Small intestine (tissue), 7 donors: Measurements from ENCODE around the gene HOPX. TPM values are rescaled to one million over a fixed set of nuclear protein-coding genes. Genes with fewer than 3 reads are reported as not detected.
"Not testable (repeated sequence)": the region's sequence is repeated elsewhere in the genome, so short reads cannot be mapped to it uniquely, and the experiment has no call there.

ENCODE experiments used
- DNase-seq, 2 donors: peaks; one replicate each; pipeline versions ENCODE4 v3.0.0 to v3.0.0-alpha.2; 2013
- FAIRE-seq: peaks from 2 replicates; lab custom pipeline; 2012; peaks lifted over from hg19 to GRCh38; lab: Jason Lieb, UNC
- H3K27ac ChIP-seq, 3 donors: one replicate each; pipeline ENCODE4 v1.5.1; 2013; ENCODE audit warnings: low read length in 2 of 3, mild to moderate bottlenecking in 2 of 3, control low read depth in 1 of 3, inconsistent platforms in 1 of 3, low read depth in 1 of 3, moderate library complexity in 1 of 3
- H3K27me3 ChIP-seq, 3 donors: one replicate each; pipeline ENCODE4 v1.6.1; 2013; ENCODE audit warnings: low read length in 3 of 3, inconsistent platforms in 1 of 3; ENCODE audit not compliant: control insufficient read depth in 3 of 3, insufficient read depth in 3 of 3
- H3K36me3 ChIP-seq, 3 donors: one replicate each; pipeline ENCODE4 v1.6.1; 2013; ENCODE audit warnings: low read length in 3 of 3, inconsistent platforms in 1 of 3, low read depth in 1 of 3, mild to moderate bottlenecking in 1 of 3, moderate library complexity in 1 of 3; ENCODE audit not compliant: control insufficient read depth in 3 of 3, insufficient read depth in 2 of 3
- H3K4me1 ChIP-seq, 3 donors: one replicate each; pipeline ENCODE4 v1.6.1; 2013; ENCODE audit warnings: low read length in 2 of 3, inconsistent platforms in 1 of 3, low read depth in 1 of 3, mild to moderate bottlenecking in 1 of 3, moderate library complexity in 1 of 3; ENCODE audit not compliant: control insufficient read depth in 3 of 3, insufficient read depth in 2 of 3
- H3K4me3 ChIP-seq, 3 donors: one replicate each; pipeline ENCODE4 v1.5.1; 2013; ENCODE audit warnings: low read length in 3 of 3, control low read depth in 1 of 3, inconsistent platforms in 1 of 3, low read depth in 1 of 3, mild to moderate bottlenecking in 1 of 3, moderate library complexity in 1 of 3
- H3K9me3 ChIP-seq, 2 donors: one replicate each; pipeline ENCODE4 v1.6.1; 2013; ENCODE audit warnings: low read depth in 1 of 2, low read length in 1 of 2; ENCODE audit not compliant: control insufficient read depth in 2 of 2, insufficient read depth in 1 of 2
- WGBS, 3 donors: extraction: QIAGEN DNeasy Blood & Tissue Kit; methylation state at CpG; one replicate each; pipeline ENCODE4 v1.1.7; 2013; 5-methylcytosine and 5-hydroxymethylcytosine counted together
- polyA plus RNA-seq, 4 donors: library from polyadenylated mRNA; stranded (reverse) in 3 of 4; unstranded in 1 of 4; fragments of 200-250 nt in 3 of 4; fragments of 120-200 nt in 1 of 4; gene quantifications; one replicate each; pipeline versions ENCODE4 v1.2.1 to v1.2.3, GENCODE V29; 2013
- donor health status: healthy with polysubstance abuse.
- donor health status: control.
- donor health status: control.
- donor health status: Bipolar disorder and iron deficiency.
- donor health status: healthy.

The HOPX gene
- polyA plus RNA-seq, 4 donors, result 8.6 to 146 (median 47.4) TPM

DNA sequence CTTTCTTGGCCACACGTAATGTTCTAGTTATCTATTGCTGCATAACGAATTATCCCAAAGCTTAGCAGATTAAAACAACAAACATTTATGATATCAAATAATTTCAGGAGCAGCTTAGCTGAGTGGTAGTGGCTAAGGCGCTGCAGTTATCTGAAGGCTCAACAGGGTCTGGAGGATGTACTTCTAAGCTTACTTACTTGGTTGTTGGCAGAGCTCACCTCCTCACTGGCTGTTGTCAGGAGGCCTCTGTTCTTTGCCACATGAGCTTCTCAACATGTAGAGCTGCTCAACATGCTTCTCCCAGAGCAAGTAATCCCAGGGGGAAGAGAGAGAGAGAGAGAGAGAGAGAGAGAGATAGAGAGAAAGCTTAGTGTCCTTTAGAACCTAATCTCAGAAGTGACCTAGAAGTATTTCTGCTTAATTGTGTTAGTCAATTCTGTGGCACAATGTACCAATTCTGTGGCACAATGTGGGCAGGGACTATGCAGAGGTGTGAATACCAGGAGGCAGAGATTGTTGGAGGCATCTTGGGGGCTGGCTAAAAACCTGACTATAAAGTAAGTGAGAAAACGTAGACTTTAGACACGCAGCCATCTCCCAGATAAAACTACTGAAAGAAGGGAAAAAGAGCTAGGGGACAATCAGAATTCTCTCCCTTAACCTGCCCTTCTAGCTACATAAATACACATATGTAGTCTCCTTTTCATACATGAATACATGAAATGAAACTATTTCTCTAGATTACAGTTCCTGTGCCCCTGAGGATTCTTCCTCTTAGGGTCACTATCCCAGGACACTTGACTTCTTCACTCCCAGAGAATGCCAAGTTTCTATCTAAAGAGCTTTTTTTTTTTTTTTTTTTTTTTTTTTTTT, 40.2 kb downstream of the HOPX start:
- FAIRE-seq (no peak), DNase-seq (no peak)
- Histone ChIP-seq H3K4me3 (no peak overlapping the region), H3K9me3 (peaks cover 0 to 2% of the 10 kb centered on the region in 2 donors), H3K36me3 (no peaks in the 10 kb centered on the region), H3K27ac (no peak overlapping the region), H3K4me1 (no peaks in the 10 kb centered on the region), H3K27me3 (peaks cover 0 to 6% (median 0%) of the 10 kb centered on the region in 3 donors)
- 85 to 87% (median 86%) methylated on average over 5 of the region's 5 CpGs for WGBS, 3 donors

DNA sequence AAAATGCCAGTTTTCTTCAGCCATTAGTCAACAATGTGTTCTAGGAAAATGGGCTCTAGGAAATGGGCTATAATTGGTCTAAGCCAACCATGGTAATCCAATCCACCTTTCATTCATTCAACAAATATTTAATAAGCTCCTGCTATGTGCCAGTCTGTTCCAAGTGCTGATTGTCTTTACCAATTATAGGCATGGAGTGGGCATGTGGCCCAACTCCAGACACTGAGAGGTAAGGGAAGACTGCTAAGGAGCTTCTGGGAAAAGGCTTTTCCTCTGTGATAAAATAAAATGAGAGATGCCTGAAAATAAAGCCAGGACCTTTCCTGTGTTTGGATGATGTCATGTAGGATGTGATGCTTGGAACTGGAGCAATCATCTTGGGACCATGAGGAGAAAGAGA, 43.3 kb downstream of the HOPX start:
- FAIRE-seq (no peak), DNase-seq (no peak)
- Histone ChIP-seq H3K27me3 (peaks cover 0 to 6% (median 0%) of the 10 kb centered on the region in 3 donors), H3K36me3 (no peaks in the 10 kb centered on the region), H3K4me1 (no peaks in the 10 kb centered on the region), H3K27ac (no peak overlapping the region), H3K9me3 (peaks cover 0 to 2% of the 10 kb centered on the region in 2 donors), H3K4me3 (no peak overlapping the region)

DNA sequence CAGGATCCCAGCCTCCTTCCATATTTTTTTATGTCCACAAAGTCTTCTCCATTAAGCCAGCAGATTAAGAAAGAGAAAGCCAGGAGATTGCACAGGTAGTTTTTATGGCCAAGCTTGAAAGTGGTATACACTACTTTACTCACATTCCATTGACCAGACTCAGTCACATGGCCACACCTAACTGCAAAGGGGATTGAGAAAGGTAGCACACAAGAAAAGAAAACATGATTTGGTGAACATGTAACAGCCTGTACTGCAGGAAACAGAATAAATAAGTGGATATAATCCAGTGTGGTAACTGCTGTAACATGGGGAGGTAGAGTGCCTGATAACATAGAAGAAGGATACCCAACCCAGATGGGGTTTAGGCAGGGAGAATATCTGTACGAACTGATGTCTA, 43.9 kb downstream of the HOPX start:
- FAIRE-seq (no peak), DNase-seq (no peak)
- 68 to 86% (median 80%) methylated on average over 1 of the region's 1 CpG for WGBS, 3 donors
- Histone ChIP-seq H3K27ac (no peak overlapping the region), H3K9me3 (peaks cover 0 to 2% of the 10 kb centered on the region in 2 donors), H3K4me1 (no peaks in the 10 kb centered on the region), H3K27me3 (peaks cover 0 to 6% (median 0%) of the 10 kb centered on the region in 3 donors), H3K4me3 (no peak overlapping the region), H3K36me3 (no peaks in the 10 kb centered on the region)

DNA sequence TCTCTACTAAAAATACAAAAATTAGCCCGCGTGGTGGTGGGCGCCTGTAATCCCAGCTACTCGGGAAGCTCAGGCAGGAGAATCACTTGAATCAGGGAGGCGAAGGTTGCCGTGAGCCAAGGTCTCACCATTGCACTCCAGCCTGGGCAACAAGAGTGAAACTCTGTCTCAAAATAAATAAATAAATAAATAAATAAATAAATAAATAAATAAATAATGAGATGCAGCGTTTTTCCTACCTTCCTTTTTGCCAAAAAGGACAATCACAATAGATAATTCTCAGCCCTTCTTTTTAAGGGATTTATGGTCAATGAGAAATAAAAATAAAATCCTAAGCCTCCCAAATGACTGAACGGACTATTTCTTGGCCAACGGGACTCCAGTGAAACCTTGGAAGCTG, 46.1 kb downstream of the HOPX start:
- not testable (repeated sequence) for H3K27ac ChIP-seq, H3K4me3 ChIP-seq, H3K36me3 ChIP-seq, DNase-seq, H3K4me1 ChIP-seq, H3K27me3 ChIP-seq, FAIRE-seq, H3K9me3 ChIP-seq
- WGBS, 3 donors, result 96% methylated on average over 9 of the region's 9 CpGs

DNA sequence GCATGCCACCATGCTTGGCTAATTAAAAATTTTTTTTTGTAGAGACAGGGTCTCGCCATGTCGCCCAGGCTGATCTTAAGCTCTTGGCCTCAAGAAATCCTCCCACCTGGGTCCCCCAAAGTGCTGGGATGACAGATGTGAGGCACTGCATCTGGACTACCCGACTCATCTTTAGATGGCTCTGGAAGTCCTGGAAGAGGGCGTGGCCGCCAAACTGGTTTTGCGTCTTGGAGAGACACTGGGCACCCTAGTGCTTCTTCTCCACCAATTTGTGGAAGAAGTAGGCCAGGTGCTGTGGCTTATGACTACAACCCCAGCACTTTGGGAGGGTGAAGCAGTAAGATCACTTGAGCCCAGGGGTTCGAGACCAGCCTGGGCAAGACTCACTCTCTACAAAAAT, 47.6 kb downstream of the HOPX start:
- FAIRE-seq, result no peak
- WGBS, 3 donors, result 77 to 90% (median 84%) methylated on average over 7 of the region's 7 CpGs
- no peak for DNase-seq
- no peaks in the 10 kb centered on the region for H3K4me1 ChIP-seq
- no peaks in the 10 kb centered on the region for H3K27me3 ChIP-seq
- H3K4me3 ChIP-seq, result no peak overlapping the region
- no peak overlapping the region for H3K27ac ChIP-seq
- H3K36me3 ChIP-seq, result no peaks in the 10 kb centered on the region
- peaks cover 0 to 2% of the 10 kb centered on the region in 2 donors for H3K9me3 ChIP-seq

DNA sequence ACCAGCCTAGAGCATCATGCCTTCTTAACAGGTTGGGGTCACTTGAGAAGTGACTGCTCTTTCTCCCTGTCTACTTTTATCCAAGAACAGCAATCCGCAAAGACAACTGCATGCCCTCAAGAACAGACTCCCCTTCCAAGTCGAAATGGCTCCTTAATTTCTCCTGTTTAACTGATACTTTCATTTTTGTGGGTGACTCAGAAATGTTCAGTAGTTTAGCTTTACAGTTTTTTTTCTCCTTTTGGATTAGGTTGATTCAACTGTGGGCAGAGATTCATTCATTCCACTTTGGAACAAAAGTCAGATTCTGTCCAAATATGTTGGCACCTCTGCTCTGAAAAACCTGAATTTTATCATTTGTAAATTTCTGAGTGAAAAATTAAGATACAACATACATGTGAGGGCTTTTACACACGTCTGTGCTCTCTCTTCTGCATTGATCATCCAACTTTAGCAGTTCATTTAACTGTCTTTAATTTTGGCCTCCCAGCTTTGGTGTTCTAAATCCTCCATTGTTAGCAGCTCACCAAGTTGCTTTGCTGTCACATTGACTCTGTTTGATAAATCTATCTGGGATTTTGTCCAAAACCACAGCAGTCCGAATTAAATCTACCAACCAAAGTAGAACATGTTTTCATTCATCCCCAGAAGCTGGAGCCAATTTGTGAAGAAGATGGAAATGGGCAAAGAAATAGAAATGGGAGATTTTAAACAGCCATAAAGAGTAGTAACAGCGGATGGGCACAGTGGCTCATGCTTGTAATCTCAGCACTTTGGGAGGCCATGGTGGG, 50.0 kb downstream of the HOPX start:
- Histone ChIP-seq H3K27me3 (no peaks in the 10 kb centered on the region), H3K4me1 (no peaks in the 10 kb centered on the region), H3K27ac (no peak overlapping the region), H3K36me3 (no peaks in the 10 kb centered on the region), H3K9me3 (peaks cover 0 to 8% of the 10 kb centered on the region in 2 donors), H3K4me3 (no peak overlapping the region)
- WGBS, 3 donors, result 74 to 81% (median 77%) methylated on average over 5 of the region's 5 CpGs
- FAIRE-seq (no peak), DNase-seq (no peak)

DNA sequence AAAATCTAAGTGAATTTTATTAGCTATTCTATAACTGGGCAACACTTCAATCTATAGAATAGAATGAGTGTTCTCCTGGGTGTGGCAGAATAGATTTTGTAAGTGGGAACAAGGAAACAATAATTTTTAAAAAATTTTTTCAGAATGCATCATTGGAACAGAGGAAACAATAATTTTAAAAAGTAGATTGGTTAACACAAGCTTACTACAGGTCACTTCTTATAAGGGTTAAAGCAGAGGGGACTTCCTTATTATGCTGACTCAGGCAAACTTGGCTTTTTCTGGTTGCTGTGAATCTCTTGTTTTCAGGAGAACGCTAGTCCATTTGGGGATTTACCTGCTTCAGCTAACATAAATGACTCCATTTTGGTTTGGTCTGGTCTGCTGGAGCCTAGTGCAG, 52.5 kb downstream of the HOPX start:
- DNase-seq, result no peak
- Histone ChIP-seq H3K27me3 (no peaks in the 10 kb centered on the region), H3K36me3 (no peaks in the 10 kb centered on the region), H3K4me1 (no peaks in the 10 kb centered on the region), H3K4me3 (no peak overlapping the region), H3K9me3 (peaks cover 0 to 28% of the 10 kb centered on the region in 2 donors), H3K27ac (no peak overlapping the region)
- FAIRE-seq, result no peak
- WGBS, 3 donors, result 40 to 88% (median 86%) methylated on average over 1 of the region's 1 CpG

DNA sequence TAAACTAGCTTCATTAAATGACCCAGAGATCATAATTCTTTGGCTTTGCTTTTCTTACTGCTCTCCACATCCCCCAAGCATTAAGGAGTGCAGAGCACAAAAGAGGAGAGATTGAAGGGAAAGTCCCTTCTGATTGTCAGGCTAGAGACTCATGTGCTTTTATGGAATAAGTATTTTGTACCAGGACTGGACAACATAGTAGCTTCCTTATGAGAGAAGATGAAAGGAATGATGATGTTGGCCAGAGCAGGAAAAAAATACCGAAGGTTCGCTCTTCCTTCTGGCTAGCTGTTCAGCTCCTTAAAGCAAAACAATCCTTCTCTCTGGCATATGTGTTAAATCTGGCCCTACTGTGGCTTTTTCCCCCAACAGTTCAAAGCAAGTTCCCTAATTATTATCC, 53.1 kb downstream of the HOPX start:
- DNase-seq, result no peak
- WGBS, 3 donors, result 76 to 85% (median 80%) methylated on average over 2 of the region's 2 CpGs
- no peak for FAIRE-seq
- Histone ChIP-seq H3K27me3 (no peaks in the 10 kb centered on the region), H3K36me3 (no peaks in the 10 kb centered on the region), H3K4me1 (no peaks in the 10 kb centered on the region), H3K27ac (no peak overlapping the region), H3K4me3 (no peak overlapping the region), H3K9me3 (peaks cover 0 to 28% of the 10 kb centered on the region in 2 donors)
